ENCODE results near the gene CCDC30. TPM values are rescaled to one million over a fixed set of nuclear protein-coding genes. Genes with fewer than 3 reads are reported as not detected.

CCDC30 gene
- total and polyA plus RNA-seq, 12 donors, result 0.38 to 3.2 (median 1.3) TPM

DNA sequence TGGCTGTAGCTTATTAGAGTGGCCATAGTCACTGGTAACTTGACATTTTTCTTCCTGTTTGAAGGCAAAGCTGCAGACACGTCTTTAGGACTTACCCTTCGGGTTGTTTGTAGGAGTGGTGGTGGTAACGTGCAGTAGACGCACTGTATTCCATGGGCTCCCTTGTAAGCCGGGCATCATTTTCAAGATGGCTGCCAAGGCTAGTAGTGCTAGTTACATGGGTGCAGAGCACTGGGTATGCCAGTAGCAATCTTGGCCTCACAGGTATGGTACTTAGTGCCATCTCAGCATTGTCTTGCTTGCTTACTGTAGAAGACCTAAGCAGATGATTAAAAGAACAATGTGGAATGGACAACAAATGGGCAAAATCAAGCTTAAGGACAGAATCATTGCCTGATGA, 221.1 kb downstream of the CCDC30 start:
- H3K27ac ChIP-seq, result peak overlapping the region in 4 of 10 donors; percentile 94 to 97 (median 95)
- WGBS, 2 donors, result 42 to 50% methylated on average over 5 of the region's 5 CpGs
- peak overlapping the region in 8 of 10 donors; percentile 78 to 86 (median 82) for H3K4me3 ChIP-seq

DNA sequence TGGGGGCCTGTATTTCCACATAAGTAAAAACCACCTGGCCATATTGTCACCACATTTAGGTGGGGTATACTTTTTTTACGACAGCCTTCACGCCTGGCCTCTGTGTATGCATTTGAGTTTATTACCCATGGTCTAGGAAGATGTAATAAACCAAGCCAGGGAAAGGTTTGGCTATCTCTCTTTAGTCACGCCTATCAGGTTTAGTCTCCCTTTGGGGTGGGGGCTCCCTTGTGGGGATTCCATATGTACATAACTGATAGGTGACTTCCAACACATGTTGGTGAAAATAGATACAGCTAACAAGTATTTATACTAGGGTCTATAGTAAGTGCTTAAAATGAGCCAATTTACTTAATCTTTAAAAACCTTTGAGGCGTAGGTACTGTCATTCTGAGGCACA, 223.3 kb downstream of the CCDC30 start:
- WGBS, 2 donors, result 60 to 70% methylated on average over 4 of the region's 4 CpGs
- Histone ChIP-seq H3K36me3 (peaks cover 0 to 51% (median 0%) of the 10 kb centered on the region in 9 donors), H3K4me1 (peaks cover 4 to 85% (median 82%) of the 10 kb centered on the region in 9 donors), H3K4me3 (peak overlapping the region in 1 of 10 donors; percentile 17), H3K27ac (peak overlapping the region in 4 of 10 donors; percentile 1 to 20 (median 10)), H3K9me3 (no peaks in the 10 kb centered on the region), H3K27me3 (no peaks in the 10 kb centered on the region)
- intact Hi-C loops (cut with DNase I), result loop anchor here in 2 of 10 donors (10.0 kb wide), 2 partner anchors 342 to 352 kb away; partner anchors contain the start of gene FOXJ3 (in 1 of the 2)
- DNase-seq, result no peak
- no peak for ATAC-seq
- TF ChIP-seq, protein P1, sequence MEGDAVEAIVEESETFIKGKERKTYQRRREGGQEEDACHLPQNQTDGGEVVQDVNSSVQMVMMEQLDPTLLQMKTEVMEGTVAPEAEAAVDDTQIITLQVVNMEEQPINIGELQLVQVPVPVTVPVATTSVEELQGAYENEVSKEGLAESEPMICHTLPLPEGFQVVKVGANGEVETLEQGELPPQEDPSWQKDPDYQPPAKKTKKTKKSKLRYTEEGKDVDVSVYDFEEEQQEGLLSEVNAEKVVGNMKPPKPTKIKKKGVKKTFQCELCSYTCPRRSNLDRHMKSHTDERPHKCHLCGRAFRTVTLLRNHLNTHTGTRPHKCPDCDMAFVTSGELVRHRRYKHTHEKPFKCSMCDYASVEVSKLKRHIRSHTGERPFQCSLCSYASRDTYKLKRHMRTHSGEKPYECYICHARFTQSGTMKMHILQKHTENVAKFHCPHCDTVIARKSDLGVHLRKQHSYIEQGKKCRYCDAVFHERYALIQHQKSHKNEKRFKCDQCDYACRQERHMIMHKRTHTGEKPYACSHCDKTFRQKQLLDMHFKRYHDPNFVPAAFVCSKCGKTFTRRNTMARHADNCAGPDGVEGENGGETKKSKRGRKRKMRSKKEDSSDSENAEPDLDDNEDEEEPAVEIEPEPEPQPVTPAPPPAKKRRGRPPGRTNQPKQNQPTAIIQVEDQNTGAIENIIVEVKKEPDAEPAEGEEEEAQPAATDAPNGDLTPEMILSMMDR (IDR thresholded peaks at IDR 0.05), result no peak

More for the DNA sequence above, 221.1 kb downstream of the CCDC30 start:
- intact Hi-C loops (cut with DNase I), result loop anchor here in 3 of 10 donors (5.0 to 10.0 kb wide), 3 partner anchors 339 to 349 kb away; partner anchors contain the start of gene FOXJ3 (in 1 of the 3)
- DNase-seq, result no peak
- Histone ChIP-seq H3K9me3 (no peaks in the 10 kb centered on the region), H3K27me3 (no peaks in the 10 kb centered on the region), H3K4me1 (peaks cover 4 to 78% (median 73%) of the 10 kb centered on the region in 9 donors), H3K36me3 (peaks cover 0 to 38% (median 0%) of the 10 kb centered on the region in 9 donors)
- ATAC-seq, result no peak
- TF ChIP-seq, protein P1 (IDR thresholded peaks at IDR 0.05), result no peak

DNA sequence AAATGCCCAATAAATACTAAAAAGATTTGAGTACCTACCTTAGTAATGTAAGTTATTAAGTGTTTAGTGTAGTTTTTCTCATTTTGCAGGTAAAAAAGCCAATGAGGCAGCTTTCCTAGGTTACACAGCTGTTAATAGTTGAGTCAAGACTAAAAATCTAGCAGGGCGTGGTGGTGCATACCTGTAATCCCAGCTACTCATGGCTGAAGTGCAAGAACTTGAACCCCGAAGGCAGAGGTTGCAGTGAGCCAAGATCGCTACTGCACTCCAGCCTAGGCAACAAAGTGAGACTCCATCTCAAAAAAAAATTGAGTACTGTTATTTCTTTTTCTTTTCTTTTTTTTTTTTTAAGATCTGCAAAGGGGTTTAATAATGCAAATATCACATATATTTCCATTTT, 226.8 kb downstream of the CCDC30 start:
- no peak overlapping the region for H3K4me3 ChIP-seq
- no peaks in the 10 kb centered on the region for H3K9me3 ChIP-seq
- no peak overlapping the region for H3K27ac ChIP-seq
- no peak for ATAC-seq
- peaks cover 2 to 95% (median 81%) of the 10 kb centered on the region in 9 donors for H3K4me1 ChIP-seq
- no peaks in the 10 kb centered on the region for H3K27me3 ChIP-seq
- TF ChIP-seq, protein P1 (IDR thresholded peaks at IDR 0.05), result no peak
- WGBS, 2 donors, result 84 to 93% methylated on average over 3 of the region's 3 CpGs
- intact Hi-C loops (cut with DNase I), result loop anchor here in 2 of 10 donors (10.0 kb wide), 2 partner anchors 345 to 355 kb away; partner anchors contain the start of gene FOXJ3 (in 1 of the 2)
- DNase-seq, result no peak
- peaks cover 0 to 70% (median 0%) of the 10 kb centered on the region in 9 donors for H3K36me3 ChIP-seq

DNA sequence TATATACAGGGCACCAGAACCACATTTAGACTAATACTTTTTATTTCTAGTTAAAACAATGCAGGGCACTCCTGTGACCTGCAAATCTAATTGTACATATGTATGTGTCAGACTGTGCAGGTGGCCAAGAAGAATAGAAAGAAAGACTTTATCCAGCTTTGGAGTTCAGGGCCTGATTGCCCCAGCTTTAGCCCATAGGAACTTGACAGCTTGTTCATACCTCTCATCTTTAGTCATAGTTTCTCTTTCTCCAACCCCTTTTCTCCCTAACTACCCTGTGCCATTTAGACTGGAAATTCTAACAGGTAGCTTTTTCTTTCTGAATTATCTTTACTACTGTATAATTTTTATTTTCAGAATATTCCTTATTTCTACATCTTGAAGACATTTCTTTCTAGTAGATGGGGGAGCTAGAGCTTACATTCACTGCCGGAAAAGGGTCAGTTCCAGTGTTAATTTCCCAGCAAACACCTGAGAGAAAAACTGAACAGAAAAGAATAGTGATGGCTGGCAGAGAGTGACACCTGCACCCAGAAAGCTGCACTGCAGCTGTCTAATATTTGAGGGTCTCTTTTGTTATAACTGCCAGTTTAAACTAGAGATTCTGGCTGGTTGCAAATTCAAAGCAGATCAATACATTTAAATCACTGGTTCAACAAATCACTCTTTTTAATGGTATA, 227.5 kb downstream of the CCDC30 start:
- peaks cover 0 to 76% (median 0%) of the 10 kb centered on the region in 9 donors for H3K36me3 ChIP-seq
- no peak overlapping the region for H3K27ac ChIP-seq
- H3K4me1 ChIP-seq, result peaks cover 2 to 88% (median 73%) of the 10 kb centered on the region in 9 donors
- 74 to 79% methylated on average over 1 of the region's 1 CpG for WGBS, 2 donors
- H3K9me3 ChIP-seq, result no peaks in the 10 kb centered on the region
- no peaks in the 10 kb centered on the region for H3K27me3 ChIP-seq
- DNase-seq, result no peak
- intact Hi-C loops (cut with DNase I), result no loop called here
- no peak for ATAC-seq
- H3K4me3 ChIP-seq, result no peak overlapping the region
- TF ChIP-seq, protein P1 (IDR thresholded peaks at IDR 0.05), result peak in 4 of 9 donors; percentile 11 to 36 (median 26)

Data from heart right ventricle (tissue), 16 donors.